ENCODE results near the gene SLC25A21.
"Not testable (repeated sequence)": the region's sequence is repeated elsewhere in the genome, so short reads cannot be mapped to it uniquely, and the experiment has no call there.

SLC25A21 gene

DNA sequence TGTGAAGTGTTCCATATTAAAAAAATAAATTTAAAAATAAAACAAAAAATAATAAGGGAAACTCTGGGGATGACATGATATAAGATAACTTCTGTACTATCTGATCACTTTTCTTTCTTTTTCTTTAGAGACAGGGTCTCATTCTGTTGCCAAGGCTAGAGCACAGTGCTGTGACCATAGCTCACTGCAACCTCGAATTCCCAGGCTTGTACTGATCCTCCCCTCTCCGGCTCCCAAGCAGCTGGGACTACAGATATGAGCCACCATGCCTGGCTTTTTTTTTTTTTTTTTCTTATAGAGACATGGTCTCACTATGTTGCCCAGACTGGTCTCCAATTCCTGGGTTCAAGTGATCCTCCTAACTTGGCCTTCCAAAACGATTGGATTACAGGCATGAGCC, 14.9 kb upstream of the SLC25A21 start:
- no peak for DNase-seq (ENCODE audit: low read depth in 1 of 2, low spot score in 1 of 2)

DNA sequence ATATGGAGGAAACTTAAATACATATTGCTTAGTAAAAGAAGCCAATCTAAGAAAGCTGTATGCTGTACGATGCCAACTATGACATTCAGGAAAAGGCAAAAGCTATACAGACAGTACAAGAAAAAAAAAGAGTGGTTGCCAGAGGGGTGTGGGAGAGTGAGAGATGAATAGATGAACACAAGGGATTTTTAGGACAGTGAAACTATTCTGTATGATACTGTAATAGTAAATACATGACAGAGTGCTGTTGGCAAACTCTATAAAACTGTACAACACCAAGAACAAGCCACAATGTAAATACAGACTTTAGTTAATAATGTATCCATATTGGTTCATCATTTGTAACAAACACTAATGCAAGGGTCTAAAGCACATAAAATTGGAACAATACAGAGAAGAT, 14.5 kb upstream of the SLC25A21 start:
- DNase-seq (ENCODE audit: low read depth in 1 of 2, low spot score in 1 of 2) = no peak

DNA sequence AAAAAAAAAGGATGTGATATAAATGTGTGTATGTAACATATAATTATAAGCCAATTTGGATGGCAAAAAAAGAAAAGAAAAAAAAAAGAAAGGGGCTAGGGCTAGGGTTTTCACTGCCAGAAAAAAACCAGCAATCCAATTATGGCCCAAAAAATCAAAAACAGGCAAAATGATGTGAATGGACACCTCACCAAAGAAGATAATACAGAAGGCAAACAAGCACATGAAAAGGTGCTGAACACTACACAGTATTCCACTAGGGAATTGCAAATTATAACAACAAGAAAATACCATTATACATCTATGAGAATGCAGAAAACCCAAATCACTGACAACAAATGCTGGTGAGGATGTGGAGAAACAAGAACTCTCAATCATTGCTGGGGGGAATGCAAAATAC, 13.3 kb upstream of the SLC25A21 start:
- DNase-seq (ENCODE audit: low read depth in 1 of 2, low spot score in 1 of 2) = no peak

DNA sequence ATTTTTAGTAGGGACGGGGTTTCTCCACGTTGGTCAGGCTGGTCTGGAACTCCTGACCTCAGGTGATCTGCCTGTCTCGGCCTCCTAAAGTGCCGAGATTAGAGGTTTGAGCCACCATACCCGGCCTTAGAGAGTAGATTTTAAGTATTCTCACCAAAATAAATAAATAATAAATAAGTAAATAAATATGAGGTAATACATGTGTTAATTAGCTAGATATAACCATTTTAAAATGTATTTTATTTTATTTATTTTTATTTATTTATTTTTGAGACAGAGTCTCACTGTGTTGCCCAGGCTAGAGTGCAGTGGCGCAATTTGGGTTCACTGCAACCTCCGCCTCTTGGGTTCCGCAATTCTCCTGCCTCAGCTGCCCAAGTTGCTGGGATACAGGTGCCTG, 12.1 kb upstream of the SLC25A21 start:
- not testable (repeated sequence) for DNase-seq (ENCODE audit: low read depth in 1 of 2, low spot score in 1 of 2)

- no peak for DNase-seq (ENCODE audit: low read depth in 1 of 2, low spot score in 1 of 2)
Measured at GRCh38 chr14:37181441-37181840, 9.0 kb upstream of the SLC25A21 start.

DNA sequence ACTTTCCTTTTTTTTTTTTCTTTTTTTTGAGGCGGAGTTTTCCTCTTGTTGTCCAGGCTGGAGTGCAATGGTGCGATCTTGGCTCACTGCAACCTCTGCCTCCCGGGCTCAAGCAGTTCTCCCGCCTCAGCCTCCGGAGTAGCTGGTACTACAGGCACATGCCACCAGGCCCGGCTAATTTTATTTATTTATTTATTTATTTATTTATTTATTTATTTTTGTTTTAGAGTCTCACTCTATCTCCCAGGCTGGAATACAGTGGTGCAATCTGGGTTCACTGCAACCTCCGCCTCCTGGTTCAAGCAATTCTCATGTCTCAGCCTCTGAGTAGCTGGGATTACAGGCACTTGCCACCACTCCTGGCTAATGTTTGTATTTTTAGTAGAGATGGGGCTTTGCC, 8.5 kb upstream of the SLC25A21 start:
- not testable (repeated sequence) for DNase-seq (ENCODE audit: low read depth in 1 of 2, low spot score in 1 of 2)

GRCh38 chr14:37179896-37180502, 7.6 kb upstream of the SLC25A21 start:
- DNase-seq (ENCODE audit: low read depth in 1 of 2, low spot score in 1 of 2) = no peak

DNA sequence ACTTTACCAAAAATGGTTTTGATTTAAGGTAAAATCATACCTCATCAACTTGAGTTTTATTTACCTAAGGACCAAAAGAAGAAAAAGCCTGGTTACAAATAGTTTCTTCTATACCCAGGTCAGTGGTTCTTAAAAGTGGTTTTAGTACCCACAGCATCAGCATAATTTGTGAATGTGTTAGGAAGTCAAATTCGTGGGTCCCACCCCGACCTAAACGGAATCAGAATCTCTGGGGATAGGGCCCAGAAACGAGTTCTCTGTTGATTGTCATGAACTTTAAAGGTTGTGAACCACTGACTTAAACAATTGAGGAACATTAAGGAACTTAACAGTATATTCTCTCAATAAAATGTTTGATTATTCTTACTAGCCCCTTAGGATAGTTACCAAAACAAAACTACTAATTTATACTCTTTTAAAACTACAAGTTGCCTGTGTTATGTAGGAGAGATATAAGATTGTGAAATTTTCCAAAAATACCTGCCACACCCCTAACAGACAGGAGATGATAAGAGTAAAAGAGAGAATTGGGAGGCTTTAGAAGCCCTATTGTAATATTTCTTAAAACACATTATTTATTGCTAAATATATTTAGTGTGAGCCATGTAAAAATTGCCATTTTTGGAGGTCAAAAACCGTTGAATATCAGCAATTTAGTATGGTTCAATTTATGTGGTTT, 669 bp upstream of the SLC25A21 start:
- DNase-seq (ENCODE audit: low read depth in 1 of 2, low spot score in 1 of 2) = no peak

- DNase-seq (ENCODE audit: low read depth in 1 of 2, low spot score in 1 of 2) = no peak
Measured at GRCh38 chr14:37171678-37172023, 755 bp downstream of the SLC25A21 start.

GRCh38 chr14:37170993-37171392, 1.4 kb downstream of the SLC25A21 start:
- no peak for DNase-seq (ENCODE audit: low read depth in 1 of 2, low spot score in 1 of 2)

DNA sequence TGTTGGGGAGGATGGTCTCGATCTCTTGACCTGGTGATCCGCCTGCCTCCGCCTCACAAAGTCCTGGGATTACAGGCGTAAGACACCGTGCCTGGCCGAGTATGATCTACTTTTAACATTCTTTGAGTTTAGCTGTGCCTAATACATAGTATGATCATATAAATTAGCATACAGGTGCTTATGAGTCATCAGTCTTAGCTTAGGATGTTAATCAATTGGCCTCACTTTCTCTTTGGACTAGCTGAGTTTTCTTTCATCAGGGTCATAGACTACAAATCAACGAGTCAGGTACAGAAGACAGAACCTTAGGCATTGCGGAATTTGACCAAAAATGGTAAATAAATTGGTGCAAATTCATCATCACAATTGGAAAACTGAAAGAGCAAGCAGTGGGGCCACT, 2.2 kb downstream of the SLC25A21 start:
- no peak for DNase-seq (ENCODE audit: low read depth in 1 of 2, low spot score in 1 of 2)

- no peak for DNase-seq (ENCODE audit: low read depth in 1 of 2, low spot score in 1 of 2)
Measured at GRCh38 chr14:37168721-37169120, 3.7 kb downstream of the SLC25A21 start.

- no peak for DNase-seq (ENCODE audit: low read depth in 1 of 2, low spot score in 1 of 2)
Measured at GRCh38 chr14:37167151-37168047, 5.0 kb downstream of the SLC25A21 start.

DNA sequence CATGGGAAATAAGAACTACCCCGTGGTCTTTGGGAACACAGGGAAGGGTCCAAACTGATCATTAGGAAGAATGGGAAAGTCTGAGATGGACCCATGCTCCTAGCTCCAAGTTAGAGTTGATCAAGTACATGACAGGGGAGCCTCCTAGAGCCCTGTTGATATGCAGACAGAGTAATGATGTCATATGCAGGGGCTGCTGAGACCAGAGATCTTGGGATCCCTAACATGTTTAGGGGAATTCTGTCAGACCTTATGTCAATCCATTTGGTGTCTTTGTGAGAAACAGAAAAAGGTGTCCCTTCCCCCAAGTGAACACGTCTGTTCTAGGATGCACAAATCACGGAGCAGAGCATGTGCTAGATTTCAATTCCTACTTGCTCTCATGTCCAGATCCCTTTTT, 6.6 kb downstream of the SLC25A21 start:
- no peak for DNase-seq (ENCODE audit: low read depth in 1 of 2, low spot score in 1 of 2)

- DNase-seq (ENCODE audit: low read depth in 1 of 2, low spot score in 1 of 2) = not testable (repeated sequence)
Measured at GRCh38 chr14:37162307-37162706, 10.1 kb downstream of the SLC25A21 start.

GRCh38 chr14:37157987-37158386, 14.4 kb downstream of the SLC25A21 start:
- no peak for DNase-seq (ENCODE audit: low read depth in 1 of 2, low spot score in 1 of 2)

DNA sequence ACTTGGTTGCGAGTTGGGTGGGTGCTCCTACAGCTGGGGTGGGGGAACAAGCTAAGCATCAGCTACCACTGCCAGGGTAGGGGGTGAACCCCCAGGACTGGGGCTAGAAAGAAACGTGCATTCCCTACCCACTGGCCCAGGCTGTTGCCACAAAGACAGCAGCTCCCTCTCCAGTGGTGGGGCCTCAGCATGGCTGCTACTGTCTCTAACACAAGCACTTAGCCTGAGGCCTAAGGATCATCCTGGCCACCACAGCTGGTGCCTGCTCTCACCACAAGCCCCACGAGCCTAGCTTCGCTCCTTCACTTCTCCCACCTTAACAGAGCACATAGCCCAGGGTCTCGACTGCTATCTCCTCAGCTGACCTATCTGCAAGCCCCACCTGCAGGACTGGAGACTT, 18.9 kb downstream of the SLC25A21 start:
- DNase-seq (ENCODE audit: low read depth in 1 of 2, low spot score in 1 of 2) = no peak

GRCh38 chr14:37153005-37153404, 19.4 kb downstream of the SLC25A21 start:
- DNase-seq (ENCODE audit: low read depth in 1 of 2, low spot score in 1 of 2) = no peak

- DNase-seq (ENCODE audit: low read depth in 1 of 2, low spot score in 1 of 2) = no peak
Measured at GRCh38 chr14:37150414-37150813, 22.0 kb downstream of the SLC25A21 start.

DNA sequence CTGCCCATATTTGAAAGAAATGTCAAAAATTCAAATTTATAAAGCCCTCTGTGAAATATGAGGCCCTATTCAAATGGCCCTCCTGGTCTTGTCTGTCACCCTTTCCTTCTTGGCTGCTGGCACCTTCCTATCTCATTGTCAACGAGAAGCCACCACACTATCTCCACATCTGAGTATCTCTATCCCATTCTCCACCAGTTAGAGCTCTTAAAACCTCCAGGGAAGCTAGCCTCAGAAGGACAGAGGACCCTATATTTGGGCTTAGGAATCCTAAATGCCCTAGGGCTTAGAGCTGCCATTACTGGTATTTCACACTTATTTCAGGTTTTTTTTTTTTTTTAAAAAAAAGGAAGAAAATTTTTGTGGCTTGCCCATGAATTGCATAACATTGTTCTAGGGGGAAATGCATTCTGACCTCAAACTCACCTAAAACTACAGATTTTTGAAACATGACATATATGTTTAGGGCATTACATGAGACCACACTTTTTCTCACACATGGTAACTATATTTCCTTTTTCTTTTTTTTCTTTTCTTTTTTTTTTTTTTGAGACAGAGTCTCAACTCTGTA, 25.0 kb downstream of the SLC25A21 start:
- DNase-seq (ENCODE audit: low read depth in 1 of 2, low spot score in 1 of 2) = no peak

GRCh38 chr14:37146438-37146837, 26.0 kb downstream of the SLC25A21 start:
- DNase-seq (ENCODE audit: low read depth in 1 of 2, low spot score in 1 of 2) = not testable (repeated sequence)

DNA sequence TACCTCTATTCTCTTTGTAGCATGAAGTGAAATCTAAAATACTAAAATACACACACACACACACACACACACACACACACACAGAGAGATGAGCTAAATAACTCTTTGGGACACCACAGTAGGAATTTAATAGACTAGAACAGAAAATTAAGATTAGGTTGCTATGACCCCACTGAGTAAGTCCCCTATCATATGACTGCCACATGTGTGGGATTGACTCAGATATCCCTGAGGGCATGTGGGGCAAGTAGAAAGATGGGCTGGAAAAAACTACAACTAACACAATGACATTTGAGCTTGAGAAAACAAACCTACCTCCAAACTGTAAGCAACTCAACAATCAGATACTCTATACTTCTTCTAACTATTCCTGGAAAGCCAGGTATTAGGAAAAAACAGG, 27.0 kb downstream of the SLC25A21 start:
- DNase-seq (ENCODE audit: low read depth in 1 of 2, low spot score in 1 of 2) = no peak

Measured in stimulated activated CD4-positive, alpha-beta T cell treated with anti-CD3 and anti-CD28 coated beads, Interleukin-15, amount 100 ng/mL, for 1 hour (primary cell).